LNCAP (cell line): ENCODE measurements around the gene CFAP77.

Experiments
- CTCF ChIP-seq: fragments of 450-650 bp; IDR thresholded peaks from 2 replicates; pipeline ENCODE4 v1.5.1; 2017; ENCODE audit warnings: mild to moderate bottlenecking

Gene CFAP77

DNA sequence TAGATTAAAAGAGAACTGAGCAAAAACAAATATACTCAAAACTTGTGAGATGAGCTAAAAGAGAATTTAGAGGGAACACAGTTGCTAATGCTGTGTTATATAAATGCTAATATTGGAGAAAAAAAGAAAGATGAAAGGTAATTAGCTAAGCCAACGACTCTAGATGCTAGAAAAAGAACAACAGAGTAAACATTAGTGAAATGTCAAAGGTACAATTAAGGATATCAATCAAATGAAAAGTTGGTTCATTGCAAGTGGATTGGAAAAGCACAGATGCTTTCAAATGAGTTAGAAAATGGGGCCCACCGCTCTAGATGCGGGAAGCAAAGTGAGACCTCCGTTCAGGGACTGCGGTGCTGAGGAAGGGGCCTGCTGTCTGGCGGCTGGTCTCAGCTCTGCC lies 154.5 kb downstream of the CFAP77 start:
- TF ChIP-seq CTCF = no peak

GRCh38 chr9:132571806-132572600 lies 162.0 kb downstream of the CFAP77 start:
- no peak for TF ChIP-seq CTCF

DNA sequence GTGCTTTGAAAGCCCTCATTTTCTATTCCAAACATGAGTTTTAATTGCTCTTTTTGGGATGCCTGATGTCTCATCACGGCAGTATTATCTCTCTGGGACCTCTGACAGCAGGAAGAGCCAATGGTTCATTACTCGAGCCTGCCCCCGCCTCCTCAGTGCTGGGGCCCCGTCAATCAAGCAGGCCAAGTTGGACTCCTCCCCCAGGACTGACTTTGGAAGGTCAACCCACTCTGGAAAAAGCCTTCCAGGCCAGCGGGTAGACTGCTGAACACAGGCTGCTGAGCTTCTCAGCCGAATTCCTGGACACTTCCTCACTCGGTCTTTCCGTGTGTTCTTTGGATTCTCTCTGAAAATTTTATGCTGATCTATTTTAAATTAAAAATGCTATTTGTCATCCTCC lies 162.9 kb downstream of the CFAP77 start:
- TF ChIP-seq CTCF = no peak

- TF ChIP-seq CTCF = peak; percentile 80
Observed at GRCh38 chr9:132575005-132575609, 165.1 kb downstream of the CFAP77 start.

DNA sequence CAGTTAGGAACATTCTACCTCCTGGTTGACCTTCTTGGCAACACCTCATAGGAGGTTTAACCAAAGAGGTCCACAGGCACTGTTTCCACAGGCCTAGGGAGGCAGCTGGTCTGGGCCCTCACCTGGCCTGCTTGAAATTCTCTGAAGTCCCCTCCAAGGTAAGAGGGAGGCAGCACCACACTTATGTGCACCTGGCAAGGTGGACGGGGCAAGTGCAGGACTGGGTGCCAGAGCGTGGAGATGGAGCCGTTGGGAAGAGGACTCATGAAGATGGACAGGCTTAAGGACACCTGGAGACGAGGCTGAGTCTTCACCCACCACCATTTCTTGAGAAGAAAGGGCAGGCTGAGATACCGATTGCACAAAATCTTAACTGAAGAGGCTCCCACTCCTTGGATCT lies 165.8 kb downstream of the CFAP77 start:
- TF ChIP-seq CTCF = no peak

DNA sequence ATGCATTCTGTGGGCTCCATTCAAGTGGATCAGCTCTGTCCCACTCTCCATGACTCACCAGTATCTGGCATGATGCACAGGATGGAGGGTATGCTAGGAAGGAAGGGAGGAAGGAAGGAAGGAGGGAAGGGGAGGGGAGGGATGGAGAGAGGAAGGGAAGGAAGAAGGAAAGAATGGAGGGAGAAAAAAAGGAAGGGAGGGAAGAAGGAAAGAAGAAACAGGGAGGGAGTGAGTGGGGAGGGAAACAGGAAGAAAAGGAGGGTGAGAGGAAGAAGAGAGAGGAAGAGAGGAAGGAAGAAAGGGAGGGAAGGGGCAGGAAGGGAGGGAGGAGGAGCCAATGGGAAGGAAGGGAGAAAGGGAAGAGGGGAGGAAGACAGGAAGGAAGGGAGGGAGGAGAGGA lies 167.1 kb downstream of the CFAP77 start:
- TF ChIP-seq CTCF = no peak

DNA sequence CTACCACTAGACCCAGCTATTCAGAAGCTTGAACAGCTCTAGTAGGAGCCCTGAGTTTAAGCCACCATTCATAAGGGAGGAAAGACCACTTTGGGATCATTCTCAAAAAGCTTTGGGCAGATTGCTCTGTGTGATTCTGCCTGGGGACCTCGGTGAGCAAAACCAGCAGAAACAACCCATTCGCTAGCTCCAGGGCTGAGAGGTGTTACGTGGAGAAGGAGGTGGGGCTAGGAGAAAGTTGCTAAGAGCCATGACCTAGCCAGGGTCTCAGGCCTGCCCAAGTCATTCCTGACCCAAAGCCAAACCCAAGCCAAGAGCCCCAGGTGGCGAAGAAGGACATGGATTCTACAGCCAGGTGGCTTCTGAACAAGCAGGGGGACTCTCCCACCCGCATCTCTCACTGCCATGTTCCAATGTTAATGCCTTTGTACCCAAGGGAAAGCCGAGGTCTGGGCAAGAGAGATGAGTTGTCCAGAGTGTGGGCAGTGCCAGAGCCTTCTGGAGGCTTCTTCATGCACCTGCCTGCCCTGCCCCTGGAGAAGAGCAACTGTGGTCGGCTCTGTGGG lies 168.4 kb downstream of the CFAP77 start:
- TF ChIP-seq CTCF = no peak
